K562 (cell line): Measurements from ENCODE around the gene NUDT22. TPM values are rescaled to one million over a fixed set of nuclear protein-coding genes. Genes with fewer than 3 reads are reported as not detected.
A peak's percentile ranks its signal among the peaks of the same experiment; 100 is the strongest.

Source experiments
- ARNT ChIP-seq, 2 experiments: fragments of 450-650 bp; IDR thresholded peaks; 2 replicates each; pipeline ENCODE4 v1.6.1; 2016; ENCODE audit warnings: mild to moderate bottlenecking in 1 of 2
- ATF1 ChIP-seq, 2 experiments: fragments of 450-650 bp in 1 of 2; IDR thresholded peaks; 2 replicates each; pipeline ENCODE4 v1.6.1; 2016; ENCODE audit warnings: missing compliant biosample characterization in 1 of 2, missing genetic modification characterization in 1 of 2
- CBX3 ChIP-seq, 2 experiments: IDR thresholded peaks; 1 replicate in 1 of 2; 2 replicates in 1 of 2; pipeline ENCODE4 v1.6.1; 2012; ENCODE audit warnings: inconsistent platforms in 2 of 2, low read length in 2 of 2, borderline replicate concordance in 1 of 2, control low read depth in 1 of 2
- CC2D1A ChIP-seq: fragments of 450-650 bp; IDR thresholded peaks from 2 replicates; pipeline ENCODE4 v1.6.1; 2017; ENCODE audit warnings: mild to moderate bottlenecking
- ETS1 ChIP-seq: conservative IDR thresholded peaks from 2 replicates; pipeline ENCODE4 v1.6.1; 2011; ENCODE audit warnings: low read depth, mild to moderate bottlenecking, low read length; ENCODE audit not compliant: control insufficient read depth
- HDAC8 ChIP-seq: fragments of 450-650 bp; IDR thresholded peaks from 2 replicates; pipeline ENCODE4 v1.6.1; 2016; ENCODE audit warnings: mild to moderate bottlenecking, missing genetic modification characterization, moderate library complexity, missing compliant biosample characterization
- KLF13 ChIP-seq: fragments of 450-650 bp; IDR thresholded peaks from 2 replicates; pipeline ENCODE4 v1.6.1; 2016; ENCODE audit warnings: missing genetic modification characterization, low read depth, mild to moderate bottlenecking, missing compliant biosample characterization, moderate library complexity, borderline replicate concordance
- MAZ ChIP-seq, 2 experiments: fragments of 450-650 bp in 1 of 2; sonication (generic) in 1 of 2; formaldehyde crosslinking; IDR thresholded peaks in 1 of 2; conservative IDR thresholded peaks in 1 of 2; 2 replicates each; pipeline versions ENCODE4 v1.4.0 to v1.5.0; 2020; ENCODE audit warnings: mild to moderate bottlenecking in 1 of 2, missing genetic modification reagents in 1 of 2
- MCM7 ChIP-seq, 2 experiments: fragments of 450-650 bp; IDR thresholded peaks; 2 replicates each; pipeline ENCODE4 v1.6.1; 2016 to 2018
- MYC ChIP-seq, 2 experiments: fragments of 250-450 bp in 1 of 2; sonication (Bioruptor Pico) in 1 of 2; IDR thresholded peaks; 2 replicates each; pipeline versions ENCODE4 v1.5.1 to v1.6.1; 2012 to 2021; ENCODE audit warnings: low read depth in 2 of 2, borderline replicate concordance in 1 of 2, improper control_type of control experiment in 1 of 2, low read length in 1 of 2, mild to moderate bottlenecking in 1 of 2, moderate library complexity in 1 of 2
- NFRKB ChIP-seq: fragments of 450-650 bp; IDR thresholded peaks from 2 replicates; pipeline ENCODE4 v1.6.1; 2016; ENCODE audit warnings: low read depth
- SMARCA4 ChIP-seq: fragments of 450-650 bp; IDR thresholded peaks from 2 replicates; pipeline ENCODE4 v1.6.1; 2016
- TBP ChIP-seq: optimal IDR thresholded peaks from 2 replicates; pipeline ENCODE3; 2011; ENCODE audit warnings: low read depth, low read length, improper control_type of control experiment
- THRAP3 ChIP-seq: fragments of 450-650 bp; IDR thresholded peaks from 2 replicates; pipeline ENCODE4 v1.6.1; 2016; ENCODE audit warnings: mild to moderate bottlenecking, inconsistent platforms, borderline replicate concordance
- ZNF134 ChIP-seq: fragments of 250-450 bp; sonication (Bioruptor Pico); conservative IDR thresholded peaks from 2 replicates; pipeline ENCODE4 v1.4.0; 2020
- ZNF384 ChIP-seq: IDR thresholded peaks from 2 replicates; pipeline ENCODE4 v1.6.1; 2012; ENCODE audit warnings: low read depth, low read length, improper control_type of control experiment
- polyA plus RNA-seq, 8 experiments: library from polyadenylated mRNA; depleted of rRNA in 4 of 8; stranded (reverse) in 5 of 8; unstranded in 3 of 8; fragments of >200 nt; fragmentation: Nextera tagmentation in 2 of 8; fragmentation: Illumina TruSeq in 1 of 8; extraction: Ambion mirVana in 2 of 8; extraction: Trizol in 1 of 8; gene quantifications; 2 replicates each; pipeline versions ENCODE4 v1.2.1 to v1.2.3, GENCODE V29; 2011 to 2014; ENCODE audit warnings: inconsistent platforms in 1 of 8, missing spikeins in 1 of 8
- total RNA-seq, 7 experiments: library from RNA; depleted of rRNA in 6 of 7; stranded (reverse); fragments of >200 nt in 6 of 7; fragmentation: Illumina TruSeq in 2 of 7; extraction: Trizol in 2 of 7; gene quantifications; 2 replicates each; pipeline versions ENCODE4 v1.2.1 to v1.2.3, GENCODE V29; 2011 to 2021; ENCODE audit warnings: low replicate concordance in 1 of 7
- TF ChIP-seq, protein P1 (sequence below), 3 experiments: fragments of 200-800 bp in 1 of 3; fragments of 250-450 bp in 1 of 3; fragments of 450-650 bp in 1 of 3; sonication (Bioruptor Pico) in 1 of 3; sonication (Bioruptor generic) in 1 of 3; formaldehyde crosslinking in 1 of 3; IDR thresholded peaks; 2 replicates each; pipeline versions ENCODE4 v1.6.1 to v1.8.0; 2016 to 2022; ENCODE audit warnings: mild to moderate bottlenecking in 2 of 3, missing genetic modification characterization in 2 of 3, missing compliant biosample characterization in 1 of 3, moderate library complexity in 1 of 3
- TF ChIP-seq, protein P2 (sequence below): fragments of 450-650 bp; formaldehyde crosslinking; IDR thresholded peaks from 2 replicates; pipeline ENCODE4 v1.4.0; 2020; ENCODE audit warnings: mild to moderate bottlenecking, moderate library complexity

The NUDT22 gene
- total and polyA plus RNA-seq, 9 of the 15 experiments (the other 6 are each of a cell fraction or from before 2014, with no cell fraction given), result 6.3 to 92.6 (median 37.4) TPM

DNA sequence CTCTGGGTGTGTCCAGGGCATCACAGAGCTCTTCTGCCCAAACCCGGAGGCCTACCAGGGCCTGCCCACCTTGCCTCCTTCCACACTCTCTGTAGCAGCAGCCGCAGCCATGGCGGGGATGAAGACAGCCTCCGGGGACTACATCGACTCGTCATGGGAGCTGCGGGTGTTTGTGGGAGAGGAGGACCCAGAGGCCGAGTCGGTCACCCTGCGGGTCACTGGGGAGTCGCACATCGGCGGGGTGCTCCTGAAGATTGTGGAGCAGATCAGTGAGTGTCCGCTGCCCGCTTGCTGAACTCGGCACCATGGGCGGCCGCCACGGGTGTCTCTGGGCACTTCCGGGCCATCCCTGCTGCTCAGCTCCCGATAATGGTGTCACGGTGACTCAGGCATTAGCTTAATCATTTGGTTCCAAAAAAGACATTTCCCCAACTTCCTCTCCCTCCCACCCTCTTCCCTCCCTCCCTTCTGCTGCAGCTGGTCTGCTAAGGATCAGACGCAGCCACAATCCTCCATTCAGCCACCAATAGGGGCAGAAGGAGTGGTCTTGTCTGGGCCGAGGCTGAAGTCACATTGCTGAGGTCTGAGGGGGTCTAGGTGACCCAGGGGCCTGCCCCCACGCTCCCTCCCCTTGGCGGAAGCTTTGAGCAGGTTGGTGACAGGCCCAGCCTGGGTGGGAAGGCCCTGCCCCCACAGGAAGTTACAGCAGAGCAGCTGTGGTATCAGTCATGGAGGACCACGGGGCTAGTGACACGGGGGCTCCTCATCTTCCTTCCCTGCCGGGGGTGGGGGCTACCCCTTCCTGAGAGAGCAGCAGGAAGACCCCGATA lies 18.6 kb upstream of the NUDT22 start (continued):
- TF ChIP-seq ETS1, result peak; percentile 44
- TF ChIP-seq TBP, result peak; percentile 88
- no peak for TF ChIP-seq ATF1 (CRISPR knock-in tag; IDR thresholded peaks at IDR 0.05)
- peak; percentile 83 for TF ChIP-seq ATF1 (tag; IDR thresholded peaks at IDR 0.05)
- peak in 1 of 2 experiments; percentile 77; a peak in 1 of 4 replicates for TF ChIP-seq ARNT (IDR thresholded peaks at IDR 0.05)
- 0 out of 3 replicates have a peak, but pooled peaks of 1 of the 2 experiments have one; percentile 17 for TF ChIP-seq CBX3 (IDR thresholded peaks at IDR 0.05; ENCODE audit: borderline replicate concordance in 1 of 2, low read length in 2 of 2)
- peak; percentile 79 for TF ChIP-seq SMARCA4
- TF ChIP-seq CC2D1A, result peak; percentile 9; the same call in 1 of the 2 replicates
- TF ChIP-seq KLF13 (tag), result 0 out of 2 replicates have a peak, but pooled peaks have one; percentile 15
- TF ChIP-seq, protein P1, sequence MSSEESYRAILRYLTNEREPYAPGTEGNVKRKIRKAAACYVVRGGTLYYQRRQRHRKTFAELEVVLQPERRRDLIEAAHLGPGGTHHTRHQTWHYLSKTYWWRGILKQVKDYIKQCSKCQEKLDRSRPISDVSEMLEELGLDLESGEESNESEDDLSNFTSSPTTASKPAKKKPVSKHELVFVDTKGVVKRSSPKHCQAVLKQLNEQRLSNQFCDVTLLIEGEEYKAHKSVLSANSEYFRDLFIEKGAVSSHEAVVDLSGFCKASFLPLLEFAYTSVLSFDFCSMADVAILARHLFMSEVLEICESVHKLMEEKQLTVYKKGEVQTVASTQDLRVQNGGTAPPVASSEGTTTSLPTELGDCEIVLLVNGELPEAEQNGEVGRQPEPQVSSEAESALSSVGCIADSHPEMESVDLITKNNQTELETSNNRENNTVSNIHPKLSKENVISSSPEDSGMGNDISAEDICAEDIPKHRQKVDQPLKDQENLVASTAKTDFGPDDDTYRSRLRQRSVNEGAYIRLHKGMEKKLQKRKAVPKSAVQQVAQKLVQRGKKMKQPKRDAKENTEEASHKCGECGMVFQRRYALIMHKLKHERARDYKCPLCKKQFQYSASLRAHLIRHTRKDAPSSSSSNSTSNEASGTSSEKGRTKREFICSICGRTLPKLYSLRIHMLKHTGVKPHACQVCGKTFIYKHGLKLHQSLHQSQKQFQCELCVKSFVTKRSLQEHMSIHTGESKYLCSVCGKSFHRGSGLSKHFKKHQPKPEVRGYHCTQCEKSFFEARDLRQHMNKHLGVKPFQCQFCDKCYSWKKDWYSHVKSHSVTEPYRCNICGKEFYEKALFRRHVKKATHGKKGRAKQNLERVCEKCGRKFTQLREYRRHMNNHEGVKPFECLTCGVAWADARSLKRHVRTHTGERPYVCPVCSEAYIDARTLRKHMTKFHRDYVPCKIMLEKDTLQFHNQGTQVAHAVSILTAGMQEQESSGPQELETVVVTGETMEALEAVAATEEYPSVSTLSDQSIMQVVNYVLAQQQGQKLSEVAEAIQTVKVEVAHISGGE (CRISPR knock-in tag; IDR thresholded peaks at IDR 0.05), result peak in 2 of 3 experiments; percentile 29 to 74; a peak in 3 of 6 replicates
- no peak for TF ChIP-seq MCM7 (IDR thresholded peaks at IDR 0.05)
- TF ChIP-seq, protein P2, sequence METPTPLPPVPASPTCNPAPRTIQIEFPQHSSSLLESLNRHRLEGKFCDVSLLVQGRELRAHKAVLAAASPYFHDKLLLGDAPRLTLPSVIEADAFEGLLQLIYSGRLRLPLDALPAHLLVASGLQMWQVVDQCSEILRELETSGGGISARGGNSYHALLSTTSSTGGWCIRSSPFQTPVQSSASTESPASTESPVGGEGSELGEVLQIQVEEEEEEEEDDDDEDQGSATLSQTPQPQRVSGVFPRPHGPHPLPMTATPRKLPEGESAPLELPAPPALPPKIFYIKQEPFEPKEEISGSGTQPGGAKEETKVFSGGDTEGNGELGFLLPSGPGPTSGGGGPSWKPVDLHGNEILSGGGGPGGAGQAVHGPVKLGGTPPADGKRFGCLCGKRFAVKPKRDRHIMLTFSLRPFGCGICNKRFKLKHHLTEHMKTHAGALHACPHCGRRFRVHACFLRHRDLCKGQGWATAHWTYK (CRISPR knock-in tag), result peak; percentile 50; the same call in 1 of the 2 replicates
- TF ChIP-seq ZNF134 (CRISPR knock-in tag), result 0 out of 2 replicates have a peak, but pooled peaks have one; percentile 18
- peak; percentile 60 for TF ChIP-seq MYC (IDR thresholded peaks at IDR 0.05; ENCODE audit: low read depth, low read length)
- no peak for TF ChIP-seq MYC (CRISPR knock-in tag; IDR thresholded peaks at IDR 0.05; ENCODE audit: borderline replicate concordance, low read depth)
- peak; percentile 75 to 89 for TF ChIP-seq MAZ (CRISPR knock-in tag; conservative IDR thresholded peaks at IDR 0.05 in 1 of 2, IDR thresholded peaks at IDR 0.05 in 1 of 2)
- TF ChIP-seq THRAP3, result peak; percentile 87; the same call in 1 of the 2 replicates
- no peak for TF ChIP-seq HDAC8
- TF ChIP-seq NFRKB, result peak; percentile 93; the same call in 1 of the 2 replicates
- TF ChIP-seq ZNF384, result no peak
